Loucy (cell line): ENCODE measurements around the gene FGG.
"Not testable (repeated sequence)": the region's sequence is repeated elsewhere in the genome, so short reads cannot be mapped to it uniquely, and the experiment has no call there.

Experiments used
- H2AFZ ChIP-seq: fragments of 200-600 bp; sonication (generic); 2 replicates; pipeline ENCODE4 v1.6.0; 2016; ENCODE audit warnings: antibody characterized with exemption, mild to moderate bottlenecking, low read length, moderate library complexity
- H3F3A ChIP-seq: fragments of 200-600 bp; 2 replicates; pipeline ENCODE4 v1.6.0; 2016; ENCODE audit warnings: antibody characterized with exemption, low read depth, mild to moderate bottlenecking
- H3K27me3 ChIP-seq: fragments of 200-600 bp; sonication (generic); 2 replicates; pipeline ENCODE4 v1.6.1; 2014; ENCODE audit warnings: low read length, mild to moderate bottlenecking; ENCODE audit not compliant: insufficient read depth, poor library complexity, severe bottlenecking
- H3K36me3 ChIP-seq: fragments of 200-600 bp; sonication (generic); 2 replicates; pipeline ENCODE4 v1.6.1; 2016; ENCODE audit warnings: low read length; ENCODE audit not compliant: insufficient read depth
- H3K4me1 ChIP-seq: fragments of 200-600 bp; sonication (generic); 2 replicates; pipeline ENCODE4 v1.5.1; 2014; ENCODE audit warnings: low read length, mild to moderate bottlenecking; ENCODE audit not compliant: insufficient read depth, poor library complexity, severe bottlenecking
- H3K4me2 ChIP-seq: fragments of 200-600 bp; sonication (generic); 2 replicates; pipeline ENCODE4 v1.6.0; 2014; ENCODE audit warnings: antibody characterized with exemption, low read length, low read depth, mild to moderate bottlenecking; ENCODE audit not compliant: poor library complexity, severe bottlenecking
- H3K4me3 ChIP-seq: fragments of 200-600 bp; sonication (generic); 2 replicates; pipeline ENCODE4 v1.5.1; 2014; ENCODE audit warnings: low read length, mild to moderate bottlenecking, mixed read lengths; ENCODE audit not compliant: poor library complexity, severe bottlenecking
- H3K79me2 ChIP-seq: fragments of 200-600 bp; sonication (generic); 2 replicates; pipeline ENCODE4 v1.6.1; 2014; ENCODE audit warnings: low read length; ENCODE audit not compliant: insufficient read depth
- H3K9ac ChIP-seq: fragments of 200-600 bp; sonication (generic); 2 replicates; pipeline ENCODE4 v1.6.0; 2014; ENCODE audit warnings: mild to moderate bottlenecking, low read depth, low read length, moderate library complexity; ENCODE audit not compliant: poor library complexity, severe bottlenecking
- H3K9me2 ChIP-seq: fragments of 200-600 bp; sonication (generic); replicated peaks from 2 replicates; pipeline ENCODE4 v1.6.1; 2016; ENCODE audit warnings: low read depth, low read length, mixed read lengths
- H3K9me3 ChIP-seq: fragments of 200-600 bp; sonication (generic); 2 replicates; pipeline ENCODE4 v1.6.1; 2014; ENCODE audit warnings: mild to moderate bottlenecking, antibody characterized with exemption, low read length, low read depth; ENCODE audit not compliant: insufficient read depth
- H4K20me1 ChIP-seq: fragments of 200-600 bp; sonication (generic); 2 replicates; pipeline ENCODE4 v1.6.0; 2014; ENCODE audit warnings: antibody characterized with exemption, low read length, mild to moderate bottlenecking; ENCODE audit not compliant: insufficient read depth, poor library complexity, severe bottlenecking
- EZH2phosphoT487 ChIP-seq: fragments of 200-600 bp; IDR thresholded peaks from 2 replicates; pipeline ENCODE4 v1.6.1; 2018; ENCODE audit warnings: antibody characterized with exemption, mild to moderate bottlenecking, moderate library complexity, borderline replicate concordance
- TF ChIP-seq, protein P1 (sequence below): fragments of 200-600 bp; sonication (generic); conservative IDR thresholded peaks from 2 replicates; pipeline ENCODE4 v1.5.1; 2014; ENCODE audit warnings: mild to moderate bottlenecking, antibody characterized with exemption, low read length

The FGG gene

DNA sequence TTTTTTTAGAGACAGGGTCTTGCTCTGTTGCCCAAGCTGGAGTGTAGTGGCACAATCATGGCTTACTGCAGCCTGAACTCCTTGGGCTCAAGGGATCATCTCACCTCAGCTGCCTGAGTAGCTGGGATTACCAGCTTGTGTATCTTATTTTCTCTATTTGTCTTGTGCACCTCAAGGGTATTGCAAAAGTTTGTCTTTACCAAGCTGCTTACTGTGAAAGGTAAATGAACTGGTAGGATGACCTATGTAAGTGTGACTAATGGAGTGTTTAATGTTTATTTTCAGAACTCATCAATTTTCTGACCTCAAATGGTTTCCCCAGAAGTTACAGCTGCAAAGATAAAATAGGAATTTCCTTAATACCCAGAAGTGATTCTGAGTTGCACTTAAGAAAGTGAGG is 16.6 kb downstream of the FGG start:
- Histone ChIP-seq H3F3A (no peaks in the 10 kb centered on the region), H2AFZ (no peak overlapping the region), H3K4me3 (no peak overlapping the region), H3K36me3 (no peaks in the 10 kb centered on the region), H3K79me2 (no peaks in the 10 kb centered on the region), H3K4me1 (no peaks in the 10 kb centered on the region), H3K4me2 (no peak overlapping the region), H3K9me3 (no peaks in the 10 kb centered on the region), H3K9me2 (no peaks in the 10 kb centered on the region), H4K20me1 (no peaks in the 10 kb centered on the region), H3K27me3 (no peaks in the 10 kb centered on the region), H3K9ac (no peak overlapping the region)
- TF ChIP-seq, protein P1, sequence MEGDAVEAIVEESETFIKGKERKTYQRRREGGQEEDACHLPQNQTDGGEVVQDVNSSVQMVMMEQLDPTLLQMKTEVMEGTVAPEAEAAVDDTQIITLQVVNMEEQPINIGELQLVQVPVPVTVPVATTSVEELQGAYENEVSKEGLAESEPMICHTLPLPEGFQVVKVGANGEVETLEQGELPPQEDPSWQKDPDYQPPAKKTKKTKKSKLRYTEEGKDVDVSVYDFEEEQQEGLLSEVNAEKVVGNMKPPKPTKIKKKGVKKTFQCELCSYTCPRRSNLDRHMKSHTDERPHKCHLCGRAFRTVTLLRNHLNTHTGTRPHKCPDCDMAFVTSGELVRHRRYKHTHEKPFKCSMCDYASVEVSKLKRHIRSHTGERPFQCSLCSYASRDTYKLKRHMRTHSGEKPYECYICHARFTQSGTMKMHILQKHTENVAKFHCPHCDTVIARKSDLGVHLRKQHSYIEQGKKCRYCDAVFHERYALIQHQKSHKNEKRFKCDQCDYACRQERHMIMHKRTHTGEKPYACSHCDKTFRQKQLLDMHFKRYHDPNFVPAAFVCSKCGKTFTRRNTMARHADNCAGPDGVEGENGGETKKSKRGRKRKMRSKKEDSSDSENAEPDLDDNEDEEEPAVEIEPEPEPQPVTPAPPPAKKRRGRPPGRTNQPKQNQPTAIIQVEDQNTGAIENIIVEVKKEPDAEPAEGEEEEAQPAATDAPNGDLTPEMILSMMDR: no peak
- TF ChIP-seq EZH2phosphoT487: no peak

DNA sequence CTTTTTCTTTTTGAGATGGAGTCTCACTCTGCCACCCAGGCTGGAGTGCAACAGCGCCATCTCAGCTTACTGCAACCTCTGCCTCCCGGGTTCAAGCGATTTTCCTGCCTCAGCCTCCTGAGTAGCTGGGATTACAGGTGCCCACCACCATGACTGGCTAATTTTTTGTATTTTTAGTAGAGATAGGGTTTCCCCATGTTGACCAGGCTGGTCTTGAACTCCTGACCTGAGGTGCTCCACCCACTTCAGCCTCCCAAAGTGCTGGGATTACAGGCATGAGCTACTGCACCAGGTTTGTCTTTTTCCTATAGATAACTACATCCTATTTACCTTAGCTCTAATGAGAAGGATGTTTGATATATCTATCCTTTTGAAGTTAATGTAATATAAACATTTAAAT is 18.1 kb downstream of the FGG start:
- not testable (repeated sequence) for H3K9ac ChIP-seq, H3K4me1 ChIP-seq, H3K27me3 ChIP-seq, H3K9me2 ChIP-seq, H3K79me2 ChIP-seq, H3F3A ChIP-seq, H3K9me3 ChIP-seq, H4K20me1 ChIP-seq, H2AFZ ChIP-seq, H3K36me3 ChIP-seq, H3K4me3 ChIP-seq, H3K4me2 ChIP-seq
- TF ChIP-seq, protein P1: 0 out of 2 replicates have a peak, but pooled peaks have one; percentile 18

DNA sequence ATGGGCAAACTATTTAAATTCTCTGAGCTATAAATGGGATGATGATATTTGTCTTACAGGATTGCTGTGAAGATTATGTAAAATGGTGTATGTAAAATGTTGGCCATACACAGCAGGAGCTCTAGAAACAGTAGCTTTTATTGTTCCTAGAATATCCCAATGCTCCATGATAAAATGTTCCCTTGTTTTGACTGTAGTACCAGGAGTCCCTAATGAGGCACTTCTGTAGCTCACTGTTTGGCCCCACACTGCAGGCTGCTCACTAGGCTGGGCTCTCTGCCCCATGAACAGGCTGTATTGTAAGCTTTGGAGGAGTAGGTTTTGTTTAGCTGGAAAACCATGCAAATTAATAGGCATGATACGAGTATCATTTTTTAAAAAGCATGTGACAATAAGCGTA is 18.6 kb downstream of the FGG start:
- Histone ChIP-seq H3K4me1 (no peaks in the 10 kb centered on the region), H4K20me1 (no peaks in the 10 kb centered on the region), H3K9me3 (no peaks in the 10 kb centered on the region)

More for the DNA sequence above, 18.6 kb downstream of the FGG start:
- Histone ChIP-seq H3K4me2 (no peak overlapping the region), H3K27me3 (no peaks in the 10 kb centered on the region), H3K79me2 (no peaks in the 10 kb centered on the region), H3K9me2 (no peaks in the 10 kb centered on the region), H3F3A (no peaks in the 10 kb centered on the region), H2AFZ (no peak overlapping the region), H3K9ac (no peak overlapping the region), H3K36me3 (no peaks in the 10 kb centered on the region), H3K4me3 (no peak overlapping the region)
- TF ChIP-seq, protein P1: no peak
- no peak for TF ChIP-seq EZH2phosphoT487
